SH-SY5Y (cell line): ENCODE data around the gene FGF3.

ENCODE experiments used
- GATA2 ChIP-seq: IDR thresholded peaks from 2 replicates; pipeline ENCODE4 v1.6.1; 2011; ENCODE audit warnings: mild to moderate bottlenecking, low read depth, low read length
- GATA3 ChIP-seq: IDR thresholded peaks from 2 replicates; pipeline ENCODE4 v1.6.1; 2011; ENCODE audit warnings: low read depth, mild to moderate bottlenecking, low read length, moderate library complexity

The FGF3 gene

DNA sequence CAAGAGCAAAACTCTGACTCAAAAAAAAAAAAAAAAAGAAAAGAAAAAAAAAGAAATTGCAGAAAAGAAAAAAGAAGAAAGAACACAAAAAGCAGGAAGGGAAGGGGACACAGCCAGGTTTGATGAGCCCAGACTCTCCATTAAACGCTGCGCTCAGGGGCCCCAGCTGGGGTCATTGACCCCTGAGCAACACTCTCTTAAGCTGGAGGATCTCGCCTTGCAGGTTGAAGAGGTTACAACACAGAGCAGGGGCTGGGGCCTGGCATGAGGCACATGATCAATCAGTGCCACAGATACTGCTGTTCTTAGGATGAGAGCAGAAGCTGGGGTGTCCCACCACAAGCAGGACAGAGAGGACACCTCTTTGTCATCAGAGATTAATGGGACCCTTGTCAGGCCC lies 7.8 kb downstream of the FGF3 start:
- TF ChIP-seq GATA3, result no peak
- TF ChIP-seq GATA2, result no peak

DNA sequence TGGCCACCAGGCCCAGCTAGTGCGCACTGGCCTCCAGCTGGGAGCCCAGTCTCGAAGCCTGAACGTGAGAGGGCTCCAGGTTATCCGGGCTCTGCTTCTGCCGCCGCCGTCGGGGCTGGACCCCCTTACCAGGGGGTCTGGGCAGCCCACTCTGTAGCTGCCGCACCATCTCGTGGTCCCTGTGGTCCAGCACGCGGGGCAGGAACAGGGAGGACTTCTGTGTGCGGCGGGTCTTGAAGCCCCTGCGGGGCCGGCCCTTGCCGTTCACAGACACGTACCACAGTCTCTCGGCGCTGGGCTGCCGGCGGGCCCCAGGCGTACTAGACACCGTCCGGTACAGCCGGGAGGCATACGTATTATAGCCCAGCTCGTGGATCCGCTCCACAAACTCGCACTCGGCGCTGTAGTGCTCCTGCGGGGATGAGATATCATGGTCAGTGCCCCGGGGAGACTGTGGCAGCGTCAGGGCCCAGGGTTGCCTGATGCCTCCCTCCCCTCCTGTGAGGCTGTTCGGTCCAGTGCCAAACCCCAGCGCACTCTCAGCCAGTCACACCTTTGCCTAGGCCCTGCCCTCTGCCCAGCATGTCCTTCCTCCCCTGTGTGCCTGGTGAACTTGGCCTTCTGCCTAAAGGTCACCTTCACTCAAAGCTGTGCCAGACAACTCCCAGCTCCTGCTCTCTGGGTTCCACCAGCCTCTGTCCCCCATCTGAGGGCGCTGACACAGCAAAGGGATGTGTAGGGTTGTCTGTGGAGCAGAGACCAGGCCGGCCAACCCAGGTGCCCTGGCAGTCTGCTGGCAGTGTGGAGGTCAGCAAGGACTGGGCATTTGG lies 8.7 kb downstream of the FGF3 start:
- TF ChIP-seq GATA2 (no peak), GATA3 (no peak)

DNA sequence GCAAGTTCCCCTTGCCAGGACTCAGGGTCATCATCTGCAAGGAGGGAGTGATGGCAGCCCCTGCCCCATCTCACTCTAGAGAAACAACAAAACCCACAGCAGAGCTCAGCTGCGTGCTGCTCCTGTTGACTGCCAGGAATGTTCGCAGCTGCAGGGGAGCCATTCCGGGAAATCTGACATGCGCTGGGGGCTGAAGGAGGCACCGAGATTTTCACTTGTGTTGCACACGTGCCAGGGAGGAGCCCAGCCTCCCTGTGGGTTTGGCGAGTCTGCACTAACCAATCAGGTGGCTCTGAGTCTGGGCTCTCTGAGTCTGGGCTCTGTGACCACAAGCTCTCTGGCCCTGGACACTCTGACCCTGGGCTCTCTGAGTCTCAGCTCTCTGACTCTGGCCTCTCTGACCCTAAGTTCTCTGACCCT lies 10.5 kb downstream of the FGF3 start:
- no peak for TF ChIP-seq GATA2
- no peak for TF ChIP-seq GATA3

DNA sequence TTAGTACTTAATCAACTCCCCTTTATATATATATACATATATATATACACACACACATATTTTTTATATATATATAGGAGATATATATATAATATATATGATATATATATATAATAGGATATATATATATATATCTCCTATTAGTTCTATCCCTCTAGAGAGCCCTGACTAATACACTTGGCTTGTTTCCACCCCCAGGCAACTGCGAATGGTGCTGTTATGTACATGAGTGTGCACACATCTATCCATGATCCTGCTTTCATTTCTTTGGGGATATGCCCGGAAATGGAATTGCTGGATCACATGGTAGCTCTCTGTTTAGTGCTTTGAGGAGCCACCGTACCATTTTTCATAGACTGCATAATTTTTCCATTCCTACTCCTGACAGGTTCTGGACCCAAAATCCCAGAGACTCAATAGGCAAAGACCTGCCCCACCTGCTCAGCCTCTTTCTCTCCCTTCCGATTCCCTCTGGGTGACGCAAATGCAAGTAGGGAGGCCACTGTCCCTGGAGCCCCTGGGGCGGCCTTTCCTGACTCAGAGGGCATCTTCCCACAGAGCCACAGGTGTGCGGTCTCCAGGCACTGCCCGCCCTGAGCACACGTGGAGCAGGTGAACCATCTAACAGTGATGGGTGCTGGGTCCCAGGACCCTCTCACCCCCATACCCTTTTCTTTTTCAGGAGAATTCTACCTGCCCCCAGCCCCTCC lies 12.0 kb downstream of the FGF3 start:
- TF ChIP-seq GATA3 (no peak), GATA2 (no peak)

DNA sequence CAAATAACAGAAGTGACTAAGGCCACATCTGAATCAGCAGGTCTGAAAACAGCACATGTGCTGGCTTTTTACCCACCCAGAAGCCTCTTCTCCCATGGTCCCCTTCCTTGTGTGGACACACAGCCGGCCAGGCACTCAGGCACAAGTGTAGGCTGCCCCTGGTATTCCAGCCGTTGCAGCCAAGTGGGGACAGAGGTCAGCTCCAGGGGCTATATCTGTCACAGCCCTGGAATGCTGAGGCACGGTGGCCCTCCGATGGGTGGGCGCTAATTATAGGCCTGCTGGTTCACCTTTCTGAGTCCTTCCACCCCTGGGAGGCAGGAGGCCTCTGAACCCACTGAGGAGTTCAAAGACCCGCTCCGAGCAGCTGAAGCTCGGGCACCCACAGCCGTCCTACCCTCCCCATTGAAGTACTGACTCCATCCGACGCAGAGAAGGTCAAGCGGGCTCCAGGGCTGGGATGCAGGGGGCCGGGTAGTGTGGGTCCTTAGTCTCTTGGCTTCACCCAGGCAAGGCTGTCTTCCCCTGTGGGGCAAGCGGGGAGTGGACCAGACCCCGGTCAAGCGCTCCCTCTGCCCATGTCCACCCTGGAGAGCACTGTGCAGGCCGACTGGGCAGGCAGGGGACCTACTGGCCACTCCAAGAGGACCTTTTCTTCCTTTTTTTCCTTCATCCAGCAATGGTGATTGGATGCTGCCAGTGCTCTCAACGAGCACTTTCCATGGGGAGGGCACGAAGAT lies 14.3 kb downstream of the FGF3 start:
- no peak for TF ChIP-seq GATA2
- no peak for TF ChIP-seq GATA3

DNA sequence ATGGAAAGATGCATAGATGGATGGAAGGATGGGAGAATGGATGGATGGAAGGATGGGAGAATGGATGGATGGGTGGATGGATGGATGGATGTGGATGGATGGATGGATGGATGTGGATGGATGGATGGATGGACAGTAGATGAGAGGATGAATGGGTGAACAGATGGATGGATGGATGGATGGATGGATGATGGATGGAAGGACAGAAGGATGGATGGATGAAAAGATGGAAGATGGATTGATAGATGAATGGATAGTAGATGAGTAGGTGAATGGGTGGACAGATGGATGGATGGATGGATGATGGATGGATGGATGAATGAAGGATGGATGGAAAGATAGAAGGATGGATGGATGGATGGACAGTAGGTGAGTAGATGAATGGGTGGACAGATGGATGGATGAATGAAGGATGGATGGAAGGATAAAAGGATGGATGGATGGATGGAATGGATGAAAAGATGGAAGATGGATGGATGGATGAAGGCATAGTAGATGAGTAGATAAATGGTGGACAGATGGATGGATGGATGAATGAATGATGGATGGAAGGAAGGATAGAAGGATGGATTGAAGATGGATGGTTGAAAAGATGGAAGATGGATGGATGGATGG lies 15.5 kb downstream of the FGF3 start:
- no peak for TF ChIP-seq GATA3
- TF ChIP-seq GATA2, result no peak

DNA sequence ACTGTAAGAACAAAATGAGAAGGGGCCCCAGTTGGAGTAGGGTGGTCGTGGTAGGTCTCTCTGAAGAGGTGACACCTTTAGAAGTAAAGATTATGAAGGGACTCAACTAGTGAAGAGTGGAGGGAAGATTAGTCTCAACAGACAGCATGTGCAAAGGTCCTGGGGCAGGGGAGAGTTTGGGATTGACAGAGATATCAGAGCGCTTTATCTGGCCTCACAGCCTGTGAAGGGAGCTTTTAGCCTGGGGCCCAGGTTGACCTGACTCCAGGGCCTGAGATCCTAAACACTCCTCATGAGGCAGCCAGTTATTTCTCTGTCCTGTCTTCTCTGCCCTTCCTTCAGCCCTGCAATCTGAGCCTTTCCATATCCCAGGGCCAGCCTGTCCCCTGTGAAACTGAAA lies 16.2 kb downstream of the FGF3 start:
- no peak for TF ChIP-seq GATA2
- no peak for TF ChIP-seq GATA3

DNA sequence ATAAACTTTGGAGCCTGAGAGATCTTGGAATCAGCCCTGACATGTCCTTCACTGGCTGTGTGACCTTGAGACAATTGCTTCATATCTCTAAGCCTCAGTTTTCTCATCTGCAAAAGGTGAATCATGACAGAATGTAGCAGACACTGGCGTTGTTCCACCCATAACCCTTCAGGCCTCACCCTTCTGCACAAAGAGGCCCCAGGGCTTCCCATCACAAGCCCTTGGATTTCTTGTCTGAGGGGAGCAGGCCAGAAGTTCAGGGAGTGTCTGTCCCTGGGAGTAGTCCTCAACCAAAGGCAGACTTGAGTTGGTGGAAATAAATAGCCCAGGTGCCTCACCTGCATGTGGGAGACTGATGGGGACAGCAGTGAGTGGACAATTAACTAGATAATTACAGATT lies 16.6 kb downstream of the FGF3 start:
- TF ChIP-seq GATA3, result no peak
- no peak for TF ChIP-seq GATA2

DNA sequence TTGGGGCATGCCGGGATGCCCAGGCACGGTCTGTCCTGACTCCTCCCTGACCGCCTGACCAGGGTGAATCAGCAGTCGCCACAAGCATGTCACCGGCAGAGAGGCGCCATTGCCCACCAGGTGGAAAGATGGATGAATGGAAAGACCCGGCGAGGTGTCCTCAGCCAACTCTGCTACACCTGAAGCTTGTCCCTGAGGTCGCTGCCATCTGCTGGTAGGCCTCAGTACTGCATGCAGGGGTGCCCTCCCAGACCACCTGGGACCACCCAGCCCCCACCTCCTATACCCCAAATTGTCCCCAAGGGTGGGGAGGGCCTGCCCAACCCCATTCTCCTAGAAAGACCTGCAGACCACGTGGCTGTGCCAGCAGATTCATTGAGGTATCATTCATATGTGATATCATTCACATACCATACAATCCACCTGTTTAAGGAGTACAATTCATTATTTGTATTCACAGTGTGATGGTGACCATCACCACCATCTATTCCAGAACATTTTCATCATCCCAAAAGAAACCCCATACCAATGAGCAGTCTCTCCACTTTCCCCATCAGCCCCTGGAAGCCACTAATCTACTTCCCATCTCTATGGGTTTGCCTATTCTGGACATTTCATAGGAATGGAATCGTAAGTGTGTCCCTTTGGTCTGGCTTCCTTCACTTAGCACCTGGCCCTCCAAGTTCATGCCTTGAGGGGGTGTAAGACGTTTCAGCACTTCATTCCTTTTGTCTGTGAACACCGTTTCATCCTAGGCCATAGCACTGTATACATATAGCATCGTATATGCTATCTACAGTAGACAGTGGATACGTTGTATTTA lies 17.5 kb downstream of the FGF3 start:
- TF ChIP-seq GATA3 (no peak), GATA2 (no peak)

DNA sequence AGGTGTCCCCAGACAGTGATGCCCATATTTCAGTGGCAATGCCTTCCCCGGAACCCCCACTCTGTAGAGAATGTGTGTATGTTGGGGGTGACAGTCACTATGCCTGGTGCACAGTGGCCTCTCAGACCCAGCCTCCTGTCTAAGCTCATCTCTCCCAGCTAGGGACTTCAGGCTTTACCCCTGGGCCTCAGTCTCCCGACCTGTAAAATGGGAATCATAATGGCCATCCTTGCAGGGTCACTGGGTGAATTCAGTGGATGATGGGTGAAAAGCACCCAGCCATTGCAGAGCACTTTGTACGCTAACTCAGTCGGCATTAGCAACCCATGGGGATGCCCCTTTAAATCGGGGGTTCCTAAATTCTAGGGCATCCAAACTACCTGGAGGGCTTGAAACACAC lies 18.9 kb downstream of the FGF3 start:
- TF ChIP-seq GATA2 (no peak), GATA3 (no peak)

DNA sequence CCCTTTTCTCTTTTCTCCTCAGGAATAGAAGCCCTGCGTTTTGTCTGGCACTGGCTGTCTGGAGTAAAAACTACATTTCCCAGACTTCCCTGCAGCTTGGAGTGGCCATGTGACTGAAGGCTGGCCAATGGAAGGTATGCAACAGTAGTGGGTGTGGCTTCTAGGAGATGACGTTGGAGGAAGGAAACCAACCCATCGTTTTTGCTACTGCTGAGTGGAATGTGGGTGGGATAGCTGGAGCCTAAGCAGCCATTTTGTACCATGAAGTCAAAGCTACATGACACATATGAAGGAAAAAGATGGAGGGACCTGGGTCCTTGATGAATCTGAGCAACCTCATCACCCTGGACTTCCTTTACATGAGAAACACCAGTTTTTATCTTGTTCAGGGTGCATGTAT lies 19.6 kb downstream of the FGF3 start:
- TF ChIP-seq GATA2, result no peak
- no peak for TF ChIP-seq GATA3

DNA sequence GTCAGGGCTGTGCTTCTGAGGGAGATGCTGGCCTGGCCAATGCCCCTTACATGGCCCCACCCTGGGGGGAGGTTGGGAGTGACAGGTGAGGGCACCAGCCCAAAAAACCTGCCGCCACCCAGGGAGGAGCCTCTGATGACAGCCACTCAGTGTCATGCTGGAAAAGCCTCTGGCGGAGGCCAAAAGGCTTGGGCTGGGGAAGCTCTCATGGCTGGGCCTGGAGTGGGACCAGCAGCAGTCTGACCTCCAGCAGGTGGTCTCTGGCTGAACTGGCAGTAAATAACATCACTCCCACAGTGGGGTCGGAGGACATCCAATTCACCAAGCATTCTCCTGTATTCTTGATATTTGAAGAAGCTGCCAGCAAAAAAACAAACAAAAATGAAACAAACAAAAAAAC lies 20.1 kb downstream of the FGF3 start:
- TF ChIP-seq GATA2, result no peak
- no peak for TF ChIP-seq GATA3

DNA sequence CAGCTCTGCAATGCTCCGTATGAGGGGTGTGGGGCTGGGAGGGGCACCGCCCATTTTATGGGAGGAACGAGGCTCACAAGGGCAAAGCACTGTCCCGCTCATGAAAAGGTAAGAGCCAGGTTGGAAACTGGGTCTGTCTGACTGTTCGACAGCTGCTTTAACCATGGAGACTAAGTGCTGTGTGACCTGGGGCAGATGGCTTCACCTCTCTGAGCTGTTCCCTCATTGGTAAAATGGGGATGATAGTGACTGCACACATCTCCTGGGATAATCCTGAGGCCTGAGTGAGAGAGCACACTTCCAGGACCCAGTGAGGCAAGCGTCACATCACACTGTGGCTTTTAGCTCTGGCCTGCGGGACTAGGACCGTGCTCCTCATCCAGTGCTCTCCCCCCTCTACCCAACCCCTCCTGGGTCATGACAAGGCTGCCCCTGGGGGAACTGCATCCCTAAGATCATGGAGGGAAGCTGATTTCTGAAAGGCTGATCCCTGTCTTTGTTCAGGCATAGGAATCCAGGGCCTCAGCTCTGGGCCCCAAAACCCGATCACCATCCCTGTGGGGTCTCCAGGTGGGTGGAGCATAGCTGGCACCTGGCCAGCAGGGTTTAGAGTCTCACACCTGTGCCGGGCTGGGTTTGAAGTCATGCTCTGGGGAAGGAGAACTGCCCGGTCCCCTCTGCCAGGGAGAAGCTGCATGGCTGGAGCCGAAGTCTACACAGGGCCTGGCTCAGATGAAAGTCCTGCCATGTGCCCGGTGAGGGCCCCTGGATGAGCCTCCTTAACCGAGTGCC lies 21.3 kb downstream of the FGF3 start:
- TF ChIP-seq GATA3 (no peak), GATA2 (no peak)

DNA sequence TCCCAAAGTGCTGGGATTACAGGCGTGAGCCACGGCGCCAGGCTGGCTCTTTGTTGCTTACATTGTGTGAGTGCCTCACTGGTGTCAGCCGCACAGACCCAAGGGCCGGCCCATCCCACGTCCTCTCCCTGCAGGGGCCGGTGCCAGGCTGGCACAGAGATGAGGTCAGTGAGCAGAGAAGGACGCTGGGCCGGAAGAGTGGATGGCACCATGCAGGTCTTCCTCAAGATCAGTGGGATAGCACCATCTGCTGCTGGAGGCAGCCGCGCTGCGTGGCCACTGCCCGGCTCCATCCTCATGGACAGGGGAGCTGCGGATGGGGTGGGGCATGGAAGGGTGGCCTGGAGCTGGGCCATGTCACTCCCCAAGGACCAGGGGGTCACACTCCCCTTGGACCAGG lies 22.1 kb downstream of the FGF3 start:
- TF ChIP-seq GATA2 (no peak), GATA3 (no peak)

DNA sequence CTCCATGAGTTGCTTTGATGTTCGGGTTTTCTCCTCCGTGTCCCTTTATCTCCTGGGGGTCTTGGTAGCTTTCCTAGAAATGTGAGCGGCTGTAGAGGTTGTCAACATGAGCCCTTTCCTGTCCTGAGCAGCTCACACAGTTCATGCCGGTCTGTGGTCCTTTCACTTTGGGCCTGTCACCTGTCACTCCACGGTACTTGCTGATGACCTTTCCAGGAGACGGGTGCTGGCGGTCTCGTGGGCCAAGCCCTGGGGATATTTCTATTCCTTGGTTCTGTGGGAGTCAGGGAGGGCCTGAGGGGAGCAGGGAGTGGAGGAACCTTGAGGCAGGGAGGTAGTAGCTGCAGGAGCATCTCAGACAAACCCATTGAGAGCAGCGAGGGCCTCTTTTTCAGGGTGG lies 23.2 kb downstream of the FGF3 start:
- TF ChIP-seq GATA2, result no peak
- TF ChIP-seq GATA3, result no peak
